ENCODE measurements around the gene AK3. TPM values are rescaled to one million over a fixed set of nuclear protein-coding genes. Genes with fewer than 3 reads are reported as not detected.
"Not testable (repeated sequence)": the region's sequence is repeated elsewhere in the genome, so short reads cannot be mapped to it uniquely, and the experiment has no call there.

The AK3 gene
- polyA plus RNA-seq, 1 donor, result 42.1 TPM

DNA sequence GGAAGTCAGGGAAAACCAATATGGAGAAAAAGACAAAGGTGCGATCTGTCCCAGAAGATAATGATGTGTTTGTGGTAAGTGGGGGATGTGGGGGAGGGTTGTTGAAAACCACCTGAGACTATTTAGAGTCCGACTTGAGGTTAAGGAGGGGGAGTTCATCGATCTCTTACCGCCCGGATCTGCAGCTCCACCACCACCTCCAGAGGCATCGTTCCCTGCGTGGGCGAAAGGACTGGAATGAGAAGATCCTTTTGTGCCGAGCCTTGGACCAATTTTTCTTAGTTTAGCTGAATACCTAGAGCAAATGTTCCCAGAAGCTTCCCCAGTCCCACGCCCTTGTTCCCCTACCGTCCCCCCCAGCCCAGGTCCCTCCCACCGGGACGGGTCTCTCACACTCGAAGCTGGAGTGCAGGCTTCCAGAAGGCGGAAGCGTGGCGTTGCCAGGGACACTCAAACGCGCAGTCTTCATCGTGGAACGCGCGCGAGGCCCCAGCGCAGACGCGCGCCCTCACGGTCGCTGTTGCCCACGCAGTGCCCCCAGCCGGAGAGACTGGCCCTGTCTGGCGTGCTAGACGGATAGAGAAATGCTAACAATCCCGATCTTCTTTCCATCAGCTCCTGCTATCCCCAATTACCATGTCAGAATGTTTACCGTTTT, 74.8 kb downstream of the AK3 start, which contains the start of gene SPATA6L:
SPATA6L (minus strand) TSS at position 439 of the 658 bp plus-strand sequence; CDS start at position 209, 230 bp downstream.
- DNase-seq (ENCODE audit: low read depth), result no peak

DNA sequence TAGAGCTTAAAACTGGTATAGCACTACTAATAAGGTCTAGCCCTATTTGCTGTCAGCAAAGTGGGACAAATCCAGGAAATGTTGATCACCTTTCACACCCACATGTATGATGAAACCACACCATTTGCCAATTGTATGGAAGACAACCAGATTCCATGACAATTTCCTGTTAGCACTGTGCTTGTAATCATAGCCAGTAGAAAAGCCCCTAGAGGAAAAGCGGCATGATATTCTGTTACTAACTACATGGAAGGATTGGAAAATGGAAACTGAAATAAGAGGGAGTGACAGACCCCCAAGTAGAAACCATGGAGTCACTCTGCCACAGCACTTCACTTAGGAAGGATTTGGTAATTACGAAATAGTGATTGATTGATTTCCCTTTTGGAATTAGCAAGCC, 75.6 kb downstream of the AK3 start:
- no peak for DNase-seq (ENCODE audit: low read depth)

DNA sequence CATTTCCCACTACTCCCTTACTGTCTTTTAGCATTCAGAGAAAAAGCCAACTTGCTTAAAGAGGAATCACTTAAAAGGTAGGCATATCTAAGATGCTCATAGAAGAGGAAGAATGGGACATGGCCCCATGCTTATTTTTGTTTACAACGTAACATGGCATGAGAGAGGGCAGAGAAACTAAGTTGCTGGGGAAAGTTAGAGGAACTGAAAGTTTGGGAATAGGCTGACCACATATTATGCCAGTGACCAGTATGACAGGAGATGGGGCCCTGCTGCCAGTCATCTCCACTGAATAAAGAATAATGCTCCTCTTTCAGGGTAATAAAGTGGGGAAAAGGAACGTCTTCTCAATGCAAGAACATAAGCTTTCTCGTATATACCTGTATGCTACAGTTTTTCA, 77.0 kb downstream of the AK3 start:
- DNase-seq (ENCODE audit: low read depth), result no peak

DNA sequence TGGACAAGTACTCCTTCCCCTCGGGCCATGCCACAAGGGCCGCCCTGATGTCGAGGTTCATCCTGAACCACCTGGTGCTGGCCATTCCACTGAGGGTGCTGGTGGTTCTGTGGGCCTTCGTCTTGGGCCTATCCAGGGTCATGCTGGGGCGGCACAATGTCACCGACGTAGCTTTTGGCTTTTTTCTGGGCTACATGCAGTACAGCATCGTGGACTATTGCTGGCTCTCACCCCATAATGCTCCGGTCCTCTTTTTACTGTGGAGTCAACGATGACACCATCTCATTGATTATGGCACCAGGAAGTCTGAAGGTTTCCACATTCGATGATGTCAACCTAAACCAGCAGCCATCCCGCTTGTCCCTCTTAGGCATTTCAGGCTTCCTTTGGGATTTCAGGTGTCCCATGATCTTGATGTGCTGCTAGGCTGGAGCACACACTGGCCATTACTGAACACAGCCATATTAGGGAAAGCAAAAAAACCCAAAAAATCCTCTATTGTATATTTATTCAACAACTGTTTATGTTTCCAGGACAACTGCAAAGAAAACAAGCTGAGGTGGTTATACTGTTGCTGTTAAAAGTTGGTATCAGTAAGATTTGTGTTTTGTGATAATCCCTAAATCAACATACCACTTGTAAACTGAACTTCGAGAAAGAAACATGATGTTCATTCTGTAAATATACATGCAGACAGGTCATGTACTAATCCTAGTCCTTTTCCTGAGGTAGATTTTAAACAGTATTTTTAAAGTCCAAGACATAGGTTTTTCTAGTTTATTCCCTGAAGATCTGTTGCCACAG, 77.8 kb downstream of the AK3 start:
- DNase-seq (ENCODE audit: low read depth), result no peak

DNA sequence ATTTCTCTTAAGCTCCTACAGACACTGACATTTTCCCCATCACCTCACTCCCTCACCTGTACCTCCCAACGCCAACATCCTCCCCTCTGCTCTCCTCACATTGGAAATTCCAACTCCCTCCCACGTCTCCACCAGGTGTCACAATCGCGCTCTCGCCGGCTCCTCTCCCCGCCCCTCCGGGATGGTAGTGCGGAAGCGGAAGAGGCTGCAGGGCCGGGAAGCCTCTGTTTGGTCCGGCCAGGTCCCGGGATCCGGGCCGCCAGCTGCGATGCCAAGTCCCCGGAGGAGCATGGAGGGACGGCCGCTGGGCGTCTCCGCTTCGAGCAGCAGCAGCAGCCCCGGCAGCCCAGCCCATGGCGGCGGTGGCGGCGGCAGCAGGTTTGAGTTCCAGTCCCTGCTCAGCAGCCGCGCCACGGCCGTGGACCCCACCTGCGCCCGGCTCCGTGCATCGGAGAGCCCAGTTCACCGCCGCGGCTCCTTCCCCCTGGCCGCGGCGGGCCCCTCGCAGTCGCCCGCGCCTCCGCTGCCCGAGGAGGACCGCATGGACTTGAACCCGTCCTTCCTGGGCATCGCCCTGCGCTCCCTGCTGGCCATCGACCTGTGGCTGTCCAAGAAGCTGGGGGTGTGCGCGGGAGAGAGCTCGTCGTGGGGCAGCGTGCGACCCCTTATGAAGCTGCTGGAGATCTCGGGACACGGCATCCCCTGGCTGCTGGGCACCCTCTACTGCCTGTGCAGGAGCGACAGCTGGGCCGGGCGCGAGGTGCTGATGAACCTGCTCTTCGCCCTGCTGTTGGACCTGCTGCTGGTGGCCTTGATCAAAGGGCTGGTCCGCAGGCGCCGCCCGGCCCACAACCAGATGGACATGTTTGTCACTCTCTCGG, 78.7 kb downstream of the AK3 start, which contains the start of gene PLPP6:
PLPP6 (plus strand) TSS at position 187 of the 881 bp plus-strand sequence; CDS start at position 269, 82 bp downstream.
- no peak for DNase-seq (ENCODE audit: low read depth)

DNA sequence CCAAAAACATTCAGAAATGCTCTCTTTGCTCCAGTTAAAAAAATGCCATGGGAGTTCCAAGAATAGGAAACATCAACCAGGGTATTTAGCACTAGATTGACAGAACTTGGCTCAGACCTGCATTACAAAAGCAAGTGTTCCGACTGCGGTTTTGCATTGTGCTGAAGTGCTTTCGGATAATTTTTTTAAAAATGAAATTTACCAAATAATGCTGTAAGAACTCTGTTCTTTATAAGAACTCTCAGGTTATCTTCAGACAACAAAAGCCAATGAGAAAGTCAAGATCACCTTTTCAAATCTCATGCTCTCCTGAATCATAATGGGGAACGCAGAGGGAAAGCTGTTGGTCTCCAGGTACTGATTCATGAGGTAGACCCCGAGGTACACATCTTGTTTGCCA, 79.4 kb downstream of the AK3 start:
- no peak for DNase-seq (ENCODE audit: low read depth)

DNA sequence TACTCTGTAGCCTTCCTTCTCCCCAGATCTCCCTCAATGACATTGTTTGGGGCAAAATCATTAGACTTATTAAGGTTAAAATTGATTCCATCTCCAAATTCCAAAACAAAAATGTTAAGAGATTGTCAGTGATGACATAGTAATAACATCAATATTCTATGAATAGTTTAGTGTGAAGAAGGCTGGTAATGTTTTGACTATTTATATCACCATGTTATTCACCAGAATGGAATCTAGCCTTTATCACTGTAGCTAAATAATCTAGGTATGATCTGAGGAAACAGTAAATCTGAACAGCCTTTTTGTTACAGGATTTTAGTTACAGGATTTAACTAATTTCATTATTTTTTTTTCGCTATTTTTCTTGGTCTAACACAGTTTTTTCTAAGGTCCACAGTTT, 79.8 kb downstream of the AK3 start:
- no peak for DNase-seq (ENCODE audit: low read depth)

DNA sequence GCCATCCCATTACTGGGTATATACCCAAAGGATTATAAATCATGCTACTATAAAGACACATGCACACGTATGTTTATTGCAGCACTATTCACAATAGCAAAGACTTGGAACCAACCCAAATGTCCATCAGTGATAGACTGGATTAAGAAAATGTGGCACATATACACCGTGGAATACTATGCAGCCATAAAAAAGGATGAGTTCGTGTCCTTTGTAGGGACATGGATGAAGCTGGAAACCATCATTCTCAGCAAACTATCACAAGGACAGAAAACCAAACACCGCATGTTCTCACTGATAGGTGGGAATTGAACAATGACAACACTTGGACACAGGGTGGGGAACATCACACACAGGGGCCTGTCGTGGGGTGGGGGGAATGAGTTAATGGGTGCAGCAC, 80.3 kb downstream of the AK3 start:
- not testable (repeated sequence) for DNase-seq (ENCODE audit: low read depth)

Other genes starting within 250 kb of the AK3 start
- 3.2 TPM for gene PLPP6, start 78.9 kb downstream of the AK3 start, polyA plus RNA-seq (ENCODE audit: insufficient read length)
- gene SPATA6L, start 74.7 kb downstream of the AK3 start, polyA plus RNA-seq (ENCODE audit: insufficient read length), result 0.47 TPM
- gene CDC37L1, start 61.6 kb downstream of the AK3 start, polyA plus RNA-seq (ENCODE audit: insufficient read length), result 30.6 TPM
- 13.5 TPM for gene RCL1, start 51.7 kb upstream of the AK3 start, polyA plus RNA-seq (ENCODE audit: insufficient read length)
- gene JAK2, start 244.1 kb upstream of the AK3 start, polyA plus RNA-seq (ENCODE audit: insufficient read length), result 13.5 TPM

Data from forelimb muscle (tissue), 1 donor.